HG03565 (cell line): ENCODE results near the gene WASL.
"Not testable (repeated sequence)": the region's sequence is repeated elsewhere in the genome, so short reads cannot be mapped to it uniquely, and the experiment has no call there.

Experiments
- ATAC-seq: cut with Tn5 transposase; IDR thresholded peaks from one replicate; pipeline ENCODE4 v1.9.1; 2021; ENCODE audit warnings: mild to moderate bottlenecking, moderate library complexity; ENCODE audit not compliant: unreplicated experiment

Gene WASL

GRCh38 chr7:123748734-123749536, at the start of gene WASL:
WASL (minus strand) TSS chr7:123749003; CDS start chr7:123748734, 269 bp downstream.
- peak; percentile 55 for ATAC-seq

GRCh38 chr7:123797673-123798531, 49.1 kb upstream of the WASL start:
- peak; percentile 50 for ATAC-seq

GRCh38 chr7:123796568-123796967, 47.8 kb upstream of the WASL start:
- ATAC-seq = no peak

- no peak for ATAC-seq
Measured at GRCh38 chr7:123795917-123796316, 47.1 kb upstream of the WASL start.

GRCh38 chr7:123795116-123795515, 46.3 kb upstream of the WASL start:
- ATAC-seq = not testable (repeated sequence)

GRCh38 chr7:123792547-123792946, 43.7 kb upstream of the WASL start:
- ATAC-seq = peak; percentile 56

GRCh38 chr7:123791001-123791400, 42.2 kb upstream of the WASL start:
- no peak for ATAC-seq

GRCh38 chr7:123789817-123790216, 41.0 kb upstream of the WASL start:
- no peak for ATAC-seq

- ATAC-seq = no peak
Measured at GRCh38 chr7:123789206-123789784, 40.5 kb upstream of the WASL start.

- ATAC-seq = no peak
Measured at GRCh38 chr7:123788584-123788983, 39.8 kb upstream of the WASL start.

- ATAC-seq = no peak
Measured at GRCh38 chr7:123787220-123788007, 38.6 kb upstream of the WASL start.

- no peak for ATAC-seq
Measured at GRCh38 chr7:123784263-123784662, 35.5 kb upstream of the WASL start.

- no peak for ATAC-seq
Measured at GRCh38 chr7:123783820-123784219, 35.0 kb upstream of the WASL start.

- ATAC-seq = no peak
Measured at GRCh38 chr7:123782071-123782798, 33.4 kb upstream of the WASL start.

- ATAC-seq = not testable (repeated sequence)
Measured at GRCh38 chr7:123780472-123780871, 31.7 kb upstream of the WASL start.

GRCh38 chr7:123774496-123774895, 25.7 kb upstream of the WASL start:
- ATAC-seq = no peak

GRCh38 chr7:123773481-123773880, 24.7 kb upstream of the WASL start:
- no peak for ATAC-seq

GRCh38 chr7:123772652-123773051, 23.8 kb upstream of the WASL start:
- no peak for ATAC-seq

GRCh38 chr7:123771846-123772245, 23.0 kb upstream of the WASL start:
- ATAC-seq = no peak

GRCh38 chr7:123771256-123771655, 22.5 kb upstream of the WASL start:
- no peak for ATAC-seq
